Mesothelial cell of epicardium (in vitro differentiated cells): Measurements from ENCODE around the gene SIRPB1. TPM values are rescaled to one million over a fixed set of nuclear protein-coding genes. Genes with fewer than 3 reads are reported as not detected.

Experiments
- DNase-seq, 2 experiments: peaks; one replicate each; pipeline ENCODE4 v3.0.0; 2021; ENCODE audit warnings: low spot score in 2 of 2; ENCODE audit not compliant: unreplicated experiment in 2 of 2
- H3K27ac Mint-ChIP-seq: 2 replicates; pipeline ENCODE4 v1.8.0; 2021; ENCODE audit warnings: mixed read lengths
- H3K27me3 Mint-ChIP-seq: 2 replicates; pipeline ENCODE4 v1.8.0; 2021; ENCODE audit warnings: low read depth, mixed read lengths
- H3K36me3 Mint-ChIP-seq: 2 replicates; pipeline ENCODE4 v1.8.0; 2021; ENCODE audit warnings: mixed read lengths
- H3K4me1 Mint-ChIP-seq: 2 replicates; pipeline ENCODE4 v1.8.0; 2021; ENCODE audit warnings: mixed read lengths
- H3K4me3 Mint-ChIP-seq: 2 replicates; pipeline ENCODE4 v1.8.0; 2021; ENCODE audit warnings: mild to moderate bottlenecking, moderate library complexity, mixed read lengths
- H3K9me3 Mint-ChIP-seq: 2 replicates; pipeline ENCODE4 v1.8.0; 2021; ENCODE audit warnings: mixed read lengths
- total RNA-seq: library from RNA; stranded (reverse); gene quantifications from 3 replicates; pipeline ENCODE4 v1.2.1, GENCODE V29; 2021
- TF ChIP-seq, protein P1 (sequence below): fragments of 200-600 bp; sonication (generic); IDR thresholded peaks from one replicate; pipeline ENCODE4 v1.5.0; 2021; ENCODE audit warnings: antibody characterized with exemption; ENCODE audit not compliant: unreplicated experiment

Gene SIRPB1
- total RNA-seq, 1 donor from 2014 or later = 0.54 TPM

GRCh38 chr20:1623501-1624205, 3.8 kb upstream of the SIRPB1 start:
- no peaks in the 10 kb centered on the region for H3K36me3 Mint-ChIP-seq
- peaks cover 55% of the 10 kb centered on the region for H3K27me3 Mint-ChIP-seq
- TF ChIP-seq, protein P1, sequence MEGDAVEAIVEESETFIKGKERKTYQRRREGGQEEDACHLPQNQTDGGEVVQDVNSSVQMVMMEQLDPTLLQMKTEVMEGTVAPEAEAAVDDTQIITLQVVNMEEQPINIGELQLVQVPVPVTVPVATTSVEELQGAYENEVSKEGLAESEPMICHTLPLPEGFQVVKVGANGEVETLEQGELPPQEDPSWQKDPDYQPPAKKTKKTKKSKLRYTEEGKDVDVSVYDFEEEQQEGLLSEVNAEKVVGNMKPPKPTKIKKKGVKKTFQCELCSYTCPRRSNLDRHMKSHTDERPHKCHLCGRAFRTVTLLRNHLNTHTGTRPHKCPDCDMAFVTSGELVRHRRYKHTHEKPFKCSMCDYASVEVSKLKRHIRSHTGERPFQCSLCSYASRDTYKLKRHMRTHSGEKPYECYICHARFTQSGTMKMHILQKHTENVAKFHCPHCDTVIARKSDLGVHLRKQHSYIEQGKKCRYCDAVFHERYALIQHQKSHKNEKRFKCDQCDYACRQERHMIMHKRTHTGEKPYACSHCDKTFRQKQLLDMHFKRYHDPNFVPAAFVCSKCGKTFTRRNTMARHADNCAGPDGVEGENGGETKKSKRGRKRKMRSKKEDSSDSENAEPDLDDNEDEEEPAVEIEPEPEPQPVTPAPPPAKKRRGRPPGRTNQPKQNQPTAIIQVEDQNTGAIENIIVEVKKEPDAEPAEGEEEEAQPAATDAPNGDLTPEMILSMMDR = no peak
- no peak overlapping the region for H3K4me3 Mint-ChIP-seq
- H3K9me3 Mint-ChIP-seq = peaks cover 4% of the 10 kb centered on the region
- H3K4me1 Mint-ChIP-seq = no peaks in the 10 kb centered on the region
- DNase-seq = no peak
- H3K27ac Mint-ChIP-seq = no peak overlapping the region

DNA sequence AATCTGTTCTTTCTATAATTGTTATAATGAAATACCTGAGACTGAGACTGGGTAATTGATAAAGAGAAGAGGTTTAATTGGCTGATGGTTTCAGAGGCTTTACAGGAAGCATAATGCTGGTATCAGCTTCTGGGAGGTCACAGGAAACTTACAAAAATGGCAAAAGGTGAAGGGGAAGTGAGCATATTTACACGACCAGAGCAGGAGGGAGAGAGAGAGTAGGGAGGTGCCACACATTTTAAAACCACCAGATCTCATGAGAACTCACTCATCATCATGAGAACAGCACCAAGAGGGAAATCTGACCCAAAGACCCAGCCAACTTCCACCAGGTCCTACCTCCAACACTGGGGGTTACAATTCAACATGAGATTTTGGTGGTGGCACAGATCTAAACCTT, 2.6 kb upstream of the SIRPB1 start:
- no peak overlapping the region for H3K4me3 Mint-ChIP-seq
- DNase-seq = no peak
- H3K9me3 Mint-ChIP-seq = peaks cover 4% of the 10 kb centered on the region
- no peaks in the 10 kb centered on the region for H3K36me3 Mint-ChIP-seq
- peaks cover 44% of the 10 kb centered on the region for H3K27me3 Mint-ChIP-seq
- no peak overlapping the region for H3K27ac Mint-ChIP-seq
- H3K4me1 Mint-ChIP-seq = no peaks in the 10 kb centered on the region
- TF ChIP-seq, protein P1 = no peak

DNA sequence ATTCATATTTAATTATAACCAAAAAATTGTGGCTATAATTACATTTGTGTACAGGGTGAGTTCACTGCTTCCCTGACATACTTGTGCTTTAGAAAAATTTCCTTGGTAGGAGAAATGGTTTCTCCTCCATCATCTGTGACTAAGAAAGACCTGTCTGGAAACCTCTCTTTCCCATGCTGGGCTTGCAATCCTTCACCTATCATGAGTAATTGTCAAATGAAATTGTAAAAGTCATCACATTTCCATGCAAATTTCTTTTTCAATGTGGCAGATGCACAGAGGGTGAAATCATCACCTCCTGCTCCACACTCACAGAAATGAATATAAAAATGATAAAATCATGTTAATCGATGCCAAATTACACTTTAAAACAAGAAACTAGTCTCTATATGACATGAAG, 1.5 kb upstream of the SIRPB1 start:
- H3K4me1 Mint-ChIP-seq = no peaks in the 10 kb centered on the region
- no peaks in the 10 kb centered on the region for H3K36me3 Mint-ChIP-seq
- no peak for DNase-seq
- H3K27me3 Mint-ChIP-seq = peaks cover 47% of the 10 kb centered on the region
- no peak overlapping the region for H3K4me3 Mint-ChIP-seq
- TF ChIP-seq, protein P1 = no peak
- H3K9me3 Mint-ChIP-seq = peaks cover 4% of the 10 kb centered on the region
- H3K27ac Mint-ChIP-seq = no peak overlapping the region

- TF ChIP-seq, protein P1 = no peak
- DNase-seq = no peak
- Mint-ChIP-seq H3K9me3 (peaks cover 4% of the 10 kb centered on the region), H3K36me3 (no peaks in the 10 kb centered on the region), H3K27me3 (peaks cover 47% of the 10 kb centered on the region), H3K27ac (no peak overlapping the region), H3K4me1 (no peaks in the 10 kb centered on the region), H3K4me3 (no peak overlapping the region)
These were observed 762 bp downstream of the SIRPB1 start for GRCh38 chr20:1618954-1619540.

DNA sequence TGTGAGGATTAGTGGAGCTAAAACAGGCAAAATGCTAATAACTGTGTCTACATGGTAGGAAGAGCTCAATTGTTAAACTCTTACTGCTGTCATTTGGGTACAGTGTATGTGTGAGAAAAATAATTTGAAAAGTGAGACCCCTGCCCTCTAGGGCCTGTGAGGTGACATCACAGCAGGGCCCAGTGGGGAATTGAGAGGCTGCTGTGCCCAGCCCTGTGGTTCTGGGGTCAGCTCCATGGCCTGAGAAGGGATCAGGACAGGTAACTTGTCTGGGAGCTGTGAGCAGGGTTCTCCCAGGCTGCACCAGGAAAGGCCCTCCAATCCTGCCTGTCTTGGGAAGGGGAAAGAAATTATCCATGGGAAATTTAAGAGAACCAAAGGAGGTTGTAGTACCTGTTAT, 1.3 kb downstream of the SIRPB1 start:
- Mint-ChIP-seq H3K9me3 (peaks cover 4% of the 10 kb centered on the region), H3K27me3 (peaks cover 50% of the 10 kb centered on the region), H3K36me3 (no peaks in the 10 kb centered on the region), H3K4me1 (no peaks in the 10 kb centered on the region), H3K27ac (no peak overlapping the region), H3K4me3 (no peak overlapping the region)
- TF ChIP-seq, protein P1 = no peak
- DNase-seq = no peak
